HEK293 (cell line): Measurements from ENCODE around the gene FGFBP3.
A peak's percentile ranks its signal among the peaks of the same experiment; 100 is the strongest.

ENCODE experiments used
- CTCF ChIA-PET: fragments of 350-600 bp; formaldehyde crosslinking; extraction: SDS; loops from one replicate; lab custom pipeline; 2021; ENCODE audit warnings: antibody characterized with exemption; lab: Yijun Ruan, JAX
- POLR2A ChIA-PET: fragments of 300-600 bp; formaldehyde crosslinking; extraction: SDS; loops from one replicate; lab custom pipeline; 2020; ENCODE audit warnings: antibody characterized with exemption, inconsistent platforms; lab: Yijun Ruan, JAX
- H3K27ac ChIP-seq: fragments of 200-500 bp; sonication (Bioruptor generic); 2 replicates; pipeline ENCODE4 v1.5.1; 2014; ENCODE audit warnings: low read depth, low read length, control low read depth, inconsistent platforms; ENCODE audit errors: extremely low read depth
- H3K36me3 ChIP-seq, 2 experiments: fragments of 200-500 bp in 1 of 2; sonication (Bioruptor generic) in 1 of 2; 1 replicate in 1 of 2; 2 replicates in 1 of 2; pipeline ENCODE4 v1.5.1; 2014 to 2017; ENCODE audit warnings: inconsistent platforms in 2 of 2, low read length in 2 of 2; ENCODE audit not compliant: control insufficient read depth in 2 of 2, insufficient read depth in 1 of 2
- H3K4me1 ChIP-seq: fragments of 200-500 bp; sonication (Bioruptor generic); 2 replicates; pipeline ENCODE4 v1.5.1; 2014; ENCODE audit warnings: mild to moderate bottlenecking, low read length, inconsistent platforms; ENCODE audit not compliant: control insufficient read depth, insufficient read depth
- H3K4me3 ChIP-seq: 2 replicates; pipeline ENCODE4 v1.5.1; 2011; ENCODE audit warnings: low read depth, mild to moderate bottlenecking, control low read depth, low read length, moderate library complexity
- H3K9me3 ChIP-seq: fragments of 200-500 bp; sonication (Bioruptor generic); 2 replicates; pipeline ENCODE4 v1.5.1; 2014; ENCODE audit warnings: low read depth, low read length, inconsistent platforms; ENCODE audit not compliant: control insufficient read depth, insufficient read depth
- BCL11A ChIP-seq: fragments of 450-650 bp; formaldehyde crosslinking; IDR thresholded peaks from 2 replicates; pipeline ENCODE4 v1.5.1; 2016; ENCODE audit warnings: low read depth, missing biosample characterization, missing genetic modification characterization
- SP3 ChIP-seq: fragments of 450-650 bp; formaldehyde crosslinking; IDR thresholded peaks from 2 replicates; pipeline ENCODE4 v1.5.1; 2016; ENCODE audit warnings: missing biosample characterization, missing genetic modification characterization
- ZBTB17 ChIP-seq: fragments of 450-650 bp; formaldehyde crosslinking; IDR thresholded peaks from 2 replicates; pipeline ENCODE4 v1.5.1; 2016; ENCODE audit warnings: missing biosample characterization, missing genetic modification characterization
- ZBTB48 ChIP-seq: fragments of 450-650 bp; formaldehyde crosslinking; IDR thresholded peaks from 2 replicates; pipeline ENCODE4 v1.5.1; 2016; ENCODE audit warnings: missing biosample characterization, missing genetic modification characterization
- ZFHX2 ChIP-seq: fragments of 450-650 bp; formaldehyde crosslinking; conservative IDR thresholded peaks from 2 replicates; pipeline ENCODE4 v1.5.1; 2016; ENCODE audit warnings: missing biosample characterization, missing genetic modification characterization
- ZNF19 ChIP-seq: fragments of 450-650 bp; formaldehyde crosslinking; IDR thresholded peaks from 2 replicates; pipeline ENCODE4; 2016; ENCODE audit warnings: missing biosample characterization, missing genetic modification characterization, low read depth
- ZNF2 ChIP-seq: fragments of 450-650 bp; formaldehyde crosslinking; IDR thresholded peaks from 2 replicates; pipeline ENCODE4 v1.5.1; 2016; ENCODE audit warnings: missing biosample characterization, missing genetic modification characterization
- ZNF239 ChIP-seq: fragments of 450-650 bp; formaldehyde crosslinking; IDR thresholded peaks from 2 replicates; pipeline ENCODE4 v1.5.1; 2016; ENCODE audit warnings: missing biosample characterization, missing genetic modification characterization
- ZNF292 ChIP-seq: fragments of 450-650 bp; formaldehyde crosslinking; IDR thresholded peaks from 2 replicates; pipeline ENCODE4 v1.5.1; 2016; ENCODE audit warnings: low read depth, missing biosample characterization, missing genetic modification characterization, borderline replicate concordance
- ZNF335 ChIP-seq: fragments of 450-650 bp; formaldehyde crosslinking; conservative IDR thresholded peaks from 2 replicates; pipeline ENCODE4 v1.5.1; 2016; ENCODE audit warnings: missing biosample characterization, missing genetic modification characterization
- ZNF785 ChIP-seq: fragments of 450-650 bp; formaldehyde crosslinking; IDR thresholded peaks from 2 replicates; pipeline ENCODE4 v1.5.1; 2016; ENCODE audit warnings: missing biosample characterization, missing genetic modification characterization
- TF ChIP-seq, protein P1 (sequence below): fragments of 450-650 bp; formaldehyde crosslinking; IDR thresholded peaks from 2 replicates; pipeline ENCODE4 v1.5.1; 2016; ENCODE audit warnings: missing biosample characterization, missing genetic modification characterization
- TF ChIP-seq, protein P2 (sequence below): fragments of 450-650 bp; formaldehyde crosslinking; IDR thresholded peaks from 2 replicates; pipeline ENCODE4 v1.5.1; 2016; ENCODE audit warnings: missing biosample characterization, missing genetic modification characterization
- TF ChIP-seq, protein P3 (sequence below): fragments of 450-650 bp; formaldehyde crosslinking; IDR thresholded peaks from 2 replicates; pipeline ENCODE4 v1.5.1; 2016; ENCODE audit warnings: missing biosample characterization, missing genetic modification characterization
- TF ChIP-seq, protein P4 (sequence below): fragments of 450-650 bp; formaldehyde crosslinking; IDR thresholded peaks from 2 replicates; pipeline ENCODE4 v1.5.1; 2016; ENCODE audit warnings: missing biosample characterization, missing genetic modification characterization
- TF ChIP-seq, protein P5 (sequence below): fragments of 450-650 bp; formaldehyde crosslinking; IDR thresholded peaks from 2 replicates; pipeline ENCODE4 v1.5.1; 2017; ENCODE audit warnings: missing biosample characterization, missing genetic modification characterization
- TF ChIP-seq, protein P6 (sequence below): fragments of 450-650 bp; formaldehyde crosslinking; IDR thresholded peaks from 2 replicates; pipeline ENCODE4 v1.5.1; 2016; ENCODE audit warnings: missing biosample characterization, missing genetic modification characterization, low read depth

FGFBP3 gene

DNA sequence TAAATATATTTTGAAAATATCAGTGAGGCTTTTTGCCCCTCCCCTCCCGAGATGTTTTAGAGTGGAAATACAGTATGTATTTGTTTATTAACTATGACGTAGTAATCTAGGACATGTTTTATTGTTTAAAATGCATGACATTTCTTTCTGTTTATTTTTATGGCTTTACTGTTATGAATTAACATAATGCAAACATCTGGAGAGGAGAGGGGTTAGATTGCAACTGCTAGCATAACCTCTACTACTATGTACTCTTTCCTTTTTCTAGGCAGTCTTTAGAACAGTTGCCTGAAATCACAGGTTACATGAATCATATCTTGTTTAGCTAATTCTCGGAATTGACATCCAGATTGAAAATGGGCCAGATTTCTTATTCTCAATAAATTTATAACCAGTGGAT is 21.7 kb upstream of the FGFBP3 start:
- Histone ChIP-seq H3K27ac (no peak overlapping the region), H3K4me3 (no peak overlapping the region), H3K36me3 (peaks cover 21 to 44% of the 10 kb centered on the region in 2 experiments), H3K4me1 (peaks cover 11% of the 10 kb centered on the region), H3K9me3 (no peaks in the 10 kb centered on the region)
- CTCF ChIA-PET = no interaction called here
- TF ChIP-seq ZNF19 (tag by site-specific recombination) (no peak), ZNF2 (tag by site-specific recombination) (no peak), ZNF292 (tag by site-specific recombination) (no peak), ZNF239 (tag by site-specific recombination) (no peak), ZNF785 (no peak), BCL11A (tag by site-specific recombination) (no peak)
- TF ChIP-seq, protein P1, sequence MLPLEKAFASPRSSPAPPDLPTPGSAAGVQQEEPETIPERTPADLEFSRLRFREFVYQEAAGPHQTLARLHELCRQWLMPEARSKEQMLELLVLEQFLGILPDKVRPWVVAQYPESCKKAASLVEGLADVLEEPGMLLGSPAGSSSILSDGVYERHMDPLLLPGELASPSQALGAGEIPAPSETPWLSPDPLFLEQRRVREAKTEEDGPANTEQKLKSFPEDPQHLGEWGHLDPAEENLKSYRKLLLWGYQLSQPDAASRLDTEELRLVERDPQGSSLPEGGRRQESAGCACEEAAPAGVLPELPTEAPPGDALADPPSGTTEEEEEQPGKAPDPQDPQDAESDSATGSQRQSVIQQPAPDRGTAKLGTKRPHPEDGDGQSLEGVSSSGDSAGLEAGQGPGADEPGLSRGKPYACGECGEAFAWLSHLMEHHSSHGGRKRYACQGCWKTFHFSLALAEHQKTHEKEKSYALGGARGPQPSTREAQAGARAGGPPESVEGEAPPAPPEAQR = no peak
- TF ChIP-seq, protein P2, sequence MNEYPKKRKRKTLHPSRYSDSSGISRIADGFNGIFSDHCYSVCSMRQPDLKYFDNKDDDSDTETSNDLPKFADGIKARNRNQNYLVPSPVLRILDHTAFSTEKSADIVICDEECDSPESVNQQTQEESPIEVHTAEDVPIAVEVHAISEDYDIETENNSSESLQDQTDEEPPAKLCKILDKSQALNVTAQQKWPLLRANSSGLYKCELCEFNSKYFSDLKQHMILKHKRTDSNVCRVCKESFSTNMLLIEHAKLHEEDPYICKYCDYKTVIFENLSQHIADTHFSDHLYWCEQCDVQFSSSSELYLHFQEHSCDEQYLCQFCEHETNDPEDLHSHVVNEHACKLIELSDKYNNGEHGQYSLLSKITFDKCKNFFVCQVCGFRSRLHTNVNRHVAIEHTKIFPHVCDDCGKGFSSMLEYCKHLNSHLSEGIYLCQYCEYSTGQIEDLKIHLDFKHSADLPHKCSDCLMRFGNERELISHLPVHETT (tag by site-specific recombination) = no peak
- POLR2A ChIA-PET = no interaction called here

DNA sequence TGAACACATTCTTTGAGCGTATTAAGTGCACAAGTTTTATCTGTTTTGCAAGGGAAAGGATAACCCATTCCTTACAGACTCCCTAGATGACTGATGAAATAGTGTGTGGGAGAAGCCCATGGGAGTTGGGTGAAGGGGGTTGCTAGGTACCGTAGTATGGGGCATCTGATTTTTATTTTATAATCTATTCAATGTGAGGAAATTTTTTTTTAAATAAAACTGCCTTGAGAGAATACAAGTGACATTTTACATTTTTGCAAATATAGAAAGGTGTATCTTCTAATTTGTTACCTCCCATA is 15.7 kb upstream of the FGFBP3 start:
- TF ChIP-seq ZFHX2 (tag by site-specific recombination) (peak; percentile 27; the same call in 1 of the 2 replicates), ZBTB48 (tag by site-specific recombination) (peak; percentile 14; the same call in 1 of the 2 replicates)
- TF ChIP-seq, protein P3, sequence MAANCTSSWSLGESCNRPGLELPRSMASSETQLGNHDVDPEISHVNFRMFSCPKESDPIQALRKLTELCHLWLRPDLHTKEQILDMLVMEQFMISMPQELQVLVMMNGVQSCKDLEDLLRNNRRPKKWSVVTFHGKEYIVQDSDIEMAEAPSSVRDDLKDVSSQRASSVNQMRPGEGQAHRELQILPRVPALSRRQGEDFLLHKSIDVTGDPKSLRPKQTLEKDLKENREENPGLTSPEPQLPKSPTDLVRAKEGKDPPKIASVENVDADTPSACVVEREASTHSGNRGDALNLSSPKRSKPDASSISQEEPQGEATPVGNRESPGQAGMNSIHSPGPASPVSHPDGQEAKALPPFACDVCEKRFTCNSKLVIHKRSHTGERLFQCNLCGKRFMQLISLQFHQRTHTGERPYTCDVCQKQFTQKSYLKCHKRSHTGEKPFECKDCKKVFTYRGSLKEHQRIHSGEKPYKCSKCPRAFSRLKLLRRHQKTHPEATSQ (tag by site-specific recombination) = no peak
- Histone ChIP-seq H3K27ac (no peak overlapping the region), H3K9me3 (no peaks in the 10 kb centered on the region), H3K36me3 (peaks cover 7 to 8% of the 10 kb centered on the region in 2 experiments), H3K4me3 (peak overlapping the region; percentile 85), H3K4me1 (peaks cover 3% of the 10 kb centered on the region)
- ChIA-PET CTCF (interaction anchor here (0.5 to 0.6 kb wide), 2 partner anchors 9 to 10 kb away, joined by 3 read pairs; no protein-coding TSS in a partner anchor), POLR2A (interaction anchor here (1.9 kb wide), 1 partner anchor 7 kb away, joined by 10 read pairs; no protein-coding TSS in a partner anchor)

DNA sequence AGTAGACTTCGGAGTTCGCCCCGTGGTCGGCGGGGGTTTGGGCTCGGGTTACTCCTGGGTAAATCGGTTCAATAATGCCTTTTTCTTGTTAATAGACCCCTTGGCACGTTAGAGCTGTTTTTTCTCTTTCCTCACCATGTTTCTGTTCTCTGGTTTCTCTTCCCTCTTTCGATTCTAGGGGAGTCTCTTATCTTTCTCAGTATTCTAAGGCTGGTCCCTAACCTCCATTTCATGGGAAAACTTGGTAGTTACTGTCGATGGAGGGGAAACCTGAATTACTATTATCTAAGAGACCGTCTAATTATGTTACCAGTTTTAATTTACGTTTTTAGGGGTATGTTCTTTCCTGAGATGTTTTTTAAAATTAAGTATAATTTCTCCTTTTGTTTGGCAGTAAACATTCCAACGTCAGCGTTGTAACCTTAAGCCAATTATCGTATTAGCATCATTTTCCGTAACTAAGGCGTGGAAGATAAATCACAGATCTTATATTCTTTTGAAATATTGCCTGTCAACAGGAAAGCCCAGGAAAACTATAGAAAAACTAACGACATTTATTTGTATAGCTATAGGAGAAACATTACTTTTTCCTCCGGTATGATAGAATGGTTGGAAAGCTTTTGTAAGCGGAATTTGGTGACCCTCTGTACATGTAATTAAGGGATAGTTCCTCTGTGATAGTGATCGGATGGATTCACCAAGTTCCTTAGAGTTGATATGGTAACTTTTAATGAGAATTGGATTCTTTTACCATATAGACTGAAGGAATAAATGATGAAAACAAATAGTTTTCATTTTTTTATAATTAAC is 15.1 kb upstream of the FGFBP3 start:
- ChIA-PET POLR2A (interaction anchor here (0.6 to 1.9 kb wide), 13 partner anchors 8 to 761 kb away, joined by 3 to 16 read pairs (median 6); partner anchors contain the start of genes FGFBP3 and TNKS2), CTCF (interaction anchor here (0.5 to 1.5 kb wide), 6 partner anchors 9 to 318 kb away, joined by 3 to 13 read pairs (median 3); no protein-coding TSS in a partner anchor)
- H3K27ac ChIP-seq = peak overlapping the region; percentile 88
- peaks cover 3% of the 10 kb centered on the region for H3K4me1 ChIP-seq
- H3K4me3 ChIP-seq = peak overlapping the region; percentile 85
- H3K36me3 ChIP-seq = peaks cover 7 to 8% of the 10 kb centered on the region in 2 experiments
- H3K9me3 ChIP-seq = no peaks in the 10 kb centered on the region
- TF ChIP-seq, protein P4, sequence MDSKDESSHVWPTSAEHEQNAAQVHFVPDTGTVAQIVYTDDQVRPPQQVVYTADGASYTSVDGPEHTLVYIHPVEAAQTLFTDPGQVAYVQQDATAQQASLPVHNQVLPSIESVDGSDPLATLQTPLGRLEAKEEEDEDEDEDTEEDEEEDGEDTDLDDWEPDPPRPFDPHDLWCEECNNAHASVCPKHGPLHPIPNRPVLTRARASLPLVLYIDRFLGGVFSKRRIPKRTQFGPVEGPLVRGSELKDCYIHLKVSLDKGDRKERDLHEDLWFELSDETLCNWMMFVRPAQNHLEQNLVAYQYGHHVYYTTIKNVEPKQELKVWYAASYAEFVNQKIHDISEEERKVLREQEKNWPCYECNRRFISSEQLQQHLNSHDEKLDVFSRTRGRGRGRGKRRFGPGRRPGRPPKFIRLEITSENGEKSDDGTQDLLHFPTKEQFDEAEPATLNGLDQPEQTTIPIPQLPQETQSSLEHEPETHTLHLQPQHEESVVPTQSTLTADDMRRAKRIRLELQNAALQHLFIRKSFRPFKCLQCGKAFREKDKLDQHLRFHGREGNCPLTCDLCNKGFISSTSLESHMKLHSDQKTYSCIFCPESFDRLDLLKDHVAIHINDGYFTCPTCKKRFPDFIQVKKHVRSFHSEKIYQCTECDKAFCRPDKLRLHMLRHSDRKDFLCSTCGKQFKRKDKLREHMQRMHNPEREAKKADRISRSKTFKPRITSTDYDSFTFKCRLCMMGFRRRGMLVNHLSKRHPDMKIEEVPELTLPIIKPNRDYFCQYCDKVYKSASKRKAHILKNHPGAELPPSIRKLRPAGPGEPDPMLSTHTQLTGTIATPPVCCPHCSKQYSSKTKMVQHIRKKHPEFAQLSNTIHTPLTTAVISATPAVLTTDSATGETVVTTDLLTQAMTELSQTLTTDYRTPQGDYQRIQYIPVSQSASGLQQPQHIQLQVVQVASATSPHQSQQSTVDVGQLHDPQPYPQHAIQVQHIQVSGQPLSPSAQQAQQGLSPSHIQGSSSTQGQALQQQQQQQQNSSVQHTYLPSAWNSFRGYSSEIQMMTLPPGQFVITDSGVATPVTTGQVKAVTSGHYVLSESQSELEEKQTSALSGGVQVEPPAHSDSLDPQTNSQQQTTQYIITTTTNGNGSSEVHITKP (tag by site-specific recombination) = peak; percentile 52
- no peak for TF ChIP-seq SP3 (tag by site-specific recombination)
- TF ChIP-seq, protein P5, sequence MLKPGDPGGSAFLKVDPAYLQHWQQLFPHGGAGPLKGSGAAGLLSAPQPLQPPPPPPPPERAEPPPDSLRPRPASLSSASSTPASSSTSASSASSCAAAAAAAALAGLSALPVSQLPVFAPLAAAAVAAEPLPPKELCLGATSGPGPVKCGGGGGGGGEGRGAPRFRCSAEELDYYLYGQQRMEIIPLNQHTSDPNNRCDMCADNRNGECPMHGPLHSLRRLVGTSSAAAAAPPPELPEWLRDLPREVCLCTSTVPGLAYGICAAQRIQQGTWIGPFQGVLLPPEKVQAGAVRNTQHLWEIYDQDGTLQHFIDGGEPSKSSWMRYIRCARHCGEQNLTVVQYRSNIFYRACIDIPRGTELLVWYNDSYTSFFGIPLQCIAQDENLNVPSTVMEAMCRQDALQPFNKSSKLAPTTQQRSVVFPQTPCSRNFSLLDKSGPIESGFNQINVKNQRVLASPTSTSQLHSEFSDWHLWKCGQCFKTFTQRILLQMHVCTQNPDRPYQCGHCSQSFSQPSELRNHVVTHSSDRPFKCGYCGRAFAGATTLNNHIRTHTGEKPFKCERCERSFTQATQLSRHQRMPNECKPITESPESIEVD (tag by site-specific recombination) = peak; percentile 80
- TF ChIP-seq, protein P6, sequence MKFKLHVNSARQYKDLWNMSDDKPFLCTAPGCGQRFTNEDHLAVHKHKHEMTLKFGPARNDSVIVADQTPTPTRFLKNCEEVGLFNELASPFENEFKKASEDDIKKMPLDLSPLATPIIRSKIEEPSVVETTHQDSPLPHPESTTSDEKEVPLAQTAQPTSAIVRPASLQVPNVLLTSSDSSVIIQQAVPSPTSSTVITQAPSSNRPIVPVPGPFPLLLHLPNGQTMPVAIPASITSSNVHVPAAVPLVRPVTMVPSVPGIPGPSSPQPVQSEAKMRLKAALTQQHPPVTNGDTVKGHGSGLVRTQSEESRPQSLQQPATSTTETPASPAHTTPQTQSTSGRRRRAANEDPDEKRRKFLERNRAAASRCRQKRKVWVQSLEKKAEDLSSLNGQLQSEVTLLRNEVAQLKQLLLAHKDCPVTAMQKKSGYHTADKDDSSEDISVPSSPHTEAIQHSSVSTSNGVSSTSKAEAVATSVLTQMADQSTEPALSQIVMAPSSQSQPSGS (tag by site-specific recombination) = no peak
- TF ChIP-seq ZBTB48 (tag by site-specific recombination) = peak; percentile 53
- TF ChIP-seq ZBTB17 (tag by site-specific recombination) = peak; percentile 62
- TF ChIP-seq ZNF335 (tag by site-specific recombination) = peak; percentile 9; the same call in 1 of the 2 replicates
